ENCODE data around the gene NKD2.

Gene NKD2

DNA sequence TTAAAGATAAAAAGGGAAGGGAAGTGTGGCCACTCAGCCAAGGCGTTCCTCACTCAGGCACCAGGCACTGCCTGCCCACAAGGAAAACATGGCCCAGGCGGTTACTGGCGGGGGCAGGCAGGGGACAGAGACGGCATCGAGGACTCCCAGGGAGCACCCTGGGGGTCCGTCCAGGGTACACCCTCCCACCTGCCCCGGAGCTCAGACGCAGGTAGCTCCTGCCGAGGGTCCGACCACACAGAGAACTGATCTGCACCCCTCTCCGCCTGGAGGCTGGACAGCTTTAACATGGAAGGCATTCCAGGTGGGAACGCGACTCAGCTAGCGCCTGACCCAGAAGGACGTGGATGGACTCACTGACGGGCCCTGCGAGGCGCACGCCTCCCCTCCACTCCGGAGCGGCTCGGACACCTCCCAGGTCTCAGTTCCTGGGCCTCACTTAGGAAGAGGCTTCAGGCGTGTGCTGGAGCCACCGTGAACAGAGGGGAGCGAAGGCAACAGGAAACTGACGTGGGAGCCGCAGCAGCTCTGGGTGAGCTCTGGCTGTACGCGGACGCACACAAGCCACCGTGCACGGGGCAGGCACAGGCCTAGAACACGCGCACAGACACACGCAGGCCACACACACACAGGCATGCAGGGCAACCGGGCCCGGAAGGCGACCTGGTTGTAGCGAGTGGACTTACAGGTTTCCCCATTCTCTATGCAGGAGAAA, 47.5 kb downstream of the NKD2 start:
- no peak overlapping the region for H3K27ac ChIP-seq
- TF ChIP-seq ZFX (IDR thresholded peaks at IDR 0.05), result no peak
- no peak for TF ChIP-seq CTCF (conservative IDR thresholded peaks at IDR 0.05)

- no peak overlapping the region for H3K27ac ChIP-seq
- TF ChIP-seq ZFX (IDR thresholded peaks at IDR 0.05) (no peak), CTCF (conservative IDR thresholded peaks at IDR 0.05) (no peak)
Measured at GRCh38 chr5:1056611-1057484, 48.2 kb downstream of the NKD2 start.

DNA sequence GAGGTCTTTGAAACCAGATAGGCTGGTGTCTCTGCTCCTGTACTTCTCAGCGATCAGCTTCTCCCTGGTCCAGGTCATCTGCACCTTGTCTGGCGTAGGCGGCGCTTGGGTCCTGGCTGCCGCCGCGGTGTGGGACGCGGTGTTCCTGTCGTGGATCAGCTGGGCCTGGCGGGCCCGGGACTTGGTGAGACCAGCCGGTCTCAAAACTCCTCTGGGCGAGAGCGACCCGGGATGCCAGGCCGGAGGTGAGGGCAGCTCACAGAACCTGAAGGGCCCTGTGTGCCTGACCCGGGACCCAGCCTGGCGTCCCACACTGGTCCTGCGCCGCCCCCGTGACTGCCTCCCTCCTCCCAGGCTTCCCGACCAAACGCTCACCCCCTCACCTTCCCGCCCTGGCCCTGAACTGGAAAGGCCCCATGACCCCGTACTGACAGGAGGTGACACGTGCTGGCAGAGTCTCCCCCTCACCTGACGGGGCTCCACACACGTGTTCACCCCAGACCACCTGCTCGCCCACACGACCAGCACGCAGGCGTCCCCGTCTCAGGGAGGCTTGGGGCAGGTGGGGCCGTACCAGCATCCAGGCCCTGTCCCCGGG, 49.0 kb downstream of the NKD2 start:
- TF ChIP-seq CTCF (conservative IDR thresholded peaks at IDR 0.05) (no peak), ZFX (IDR thresholded peaks at IDR 0.05) (no peak)
- no peak overlapping the region for H3K27ac ChIP-seq

- no peak overlapping the region for H3K27ac ChIP-seq
- no peak for TF ChIP-seq ZFX (IDR thresholded peaks at IDR 0.05)
- no peak for TF ChIP-seq CTCF (conservative IDR thresholded peaks at IDR 0.05)
Measured at GRCh38 chr5:1058083-1058945, 49.7 kb downstream of the NKD2 start.

DNA sequence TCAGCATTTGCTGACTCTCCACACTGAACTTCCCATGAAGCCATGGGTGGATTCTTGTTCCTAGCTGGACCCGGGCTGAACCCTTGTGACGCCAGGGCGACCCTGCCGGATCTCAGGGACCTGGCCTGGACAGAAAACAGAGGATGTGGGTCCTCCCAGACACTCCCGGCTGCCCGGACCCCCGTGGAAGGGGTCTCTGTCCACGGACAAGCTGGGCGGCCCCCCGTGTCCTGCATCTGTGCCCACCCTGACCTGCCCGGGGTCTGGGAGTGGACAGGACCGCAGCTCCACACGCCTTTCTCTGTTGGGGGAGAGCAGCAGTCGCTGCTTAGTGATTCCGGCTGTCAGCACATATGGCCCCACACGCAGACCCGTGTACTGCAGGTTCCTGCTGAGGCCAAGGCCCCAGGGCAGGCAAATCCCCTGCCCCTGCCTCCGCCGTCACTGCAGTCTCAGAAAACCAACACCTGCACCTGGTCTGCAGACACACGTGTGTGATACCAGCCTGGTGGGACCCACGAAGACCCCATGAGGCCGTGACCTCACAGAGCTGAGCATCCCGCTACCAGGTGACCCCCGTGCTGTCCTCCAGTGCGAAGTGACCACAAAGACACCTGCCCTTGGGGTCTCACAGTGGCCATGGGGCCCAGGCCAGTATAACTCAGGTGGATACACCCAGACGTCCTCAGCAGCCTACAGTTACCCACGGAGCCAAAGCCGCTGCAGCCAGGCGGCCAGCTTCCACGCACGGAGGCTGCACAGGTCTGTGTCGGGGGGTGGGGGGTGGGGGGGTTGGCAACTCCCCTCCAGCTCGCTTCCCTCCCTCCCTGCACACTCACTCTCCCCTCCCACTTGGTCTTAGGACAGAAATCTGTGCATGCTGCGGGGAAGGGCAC, 50.6 kb downstream of the NKD2 start:
- H3K27ac ChIP-seq, result no peak overlapping the region
- TF ChIP-seq ZFX (IDR thresholded peaks at IDR 0.05) (no peak), CTCF (conservative IDR thresholded peaks at IDR 0.05) (no peak)

- no peak for TF ChIP-seq CTCF (conservative IDR thresholded peaks at IDR 0.05)
- TF ChIP-seq ZFX (IDR thresholded peaks at IDR 0.05), result no peak
- H3K27ac ChIP-seq, result no peak overlapping the region
Measured at GRCh38 chr5:1059884-1060263, 51.3 kb downstream of the NKD2 start.

Measured in C4-2B (cell line).